ENCODE results near the gene SCARB2.

DNA sequence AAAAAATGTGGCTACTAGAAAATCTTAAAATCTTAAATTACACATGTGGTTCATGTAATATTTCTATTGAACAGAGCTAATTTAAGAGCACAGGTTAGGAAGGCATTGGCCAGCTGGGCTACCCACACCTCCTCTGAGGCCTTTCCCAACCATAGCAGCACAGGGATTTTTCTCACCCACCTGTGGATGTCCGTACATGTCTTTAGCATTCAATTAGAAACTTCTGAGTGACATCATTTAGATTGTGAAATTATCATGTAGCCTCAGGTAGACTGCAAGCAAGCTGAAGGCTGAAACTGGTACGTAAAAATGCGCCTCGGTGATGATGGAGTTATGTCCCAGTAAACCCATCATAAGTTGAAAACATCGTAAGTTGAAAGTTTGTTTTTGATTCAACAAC lies 31.2 kb downstream of the SCARB2 start:
- no peak for TF ChIP-seq EZH2 (IDR thresholded peaks at IDR 0.05; ENCODE audit: insufficient read depth, poor library complexity, severe bottlenecking)
- no peak for TF ChIP-seq EZH2phosphoT487 (IDR thresholded peaks at IDR 0.05; ENCODE audit: insufficient read depth, low read depth)

Measured in GM23248 (cell line).